H1 (cell line): ENCODE data around the gene TRPT1. TPM values are rescaled to one million over a fixed set of nuclear protein-coding genes. Genes with fewer than 3 reads are reported as not detected.
A peak's percentile ranks its signal among the peaks of the same experiment; 100 is the strongest.

Experiments used
- CTCF ChIA-PET: fragments of 300-600 bp; sonication (Branson Sonifier 250); formaldehyde crosslinking; loops from one replicate; lab custom pipeline; 2021; ENCODE audit not compliant: partially characterized antibody; lab: Charles Lee
- POLR2A ChIA-PET: fragments of 300-600 bp; sonication (Branson Sonifier 250); formaldehyde crosslinking; loops from one replicate; lab custom pipeline; 2021; ENCODE audit warnings: inconsistent platforms; ENCODE audit not compliant: partially characterized antibody; lab: Charles Lee
- DNase-seq, 2 experiments: peaks; one replicate each; pipeline versions ENCODE4 v3.0.0 to v3.0.0-alpha.2; 2010 to 2022; ENCODE audit warnings: low spot score in 2 of 2, low read depth in 1 of 2, mixed read lengths in 1 of 2
- FAIRE-seq: peaks from 2 replicates; lab custom pipeline; 2011; peaks lifted over from hg19 to GRCh38; lab: Jason Lieb, UNC
- H2AFZ ChIP-seq: 2 replicates; pipeline ENCODE4 v1.8.1; 2012; ENCODE audit warnings: low read length, inconsistent platforms
- H2AK5ac ChIP-seq: 2 replicates; pipeline ENCODE4 v1.6.1; 2013; ENCODE audit warnings: low read depth, low read length
- H2BK120ac ChIP-seq: replicated peaks from 2 replicates; pipeline ENCODE3; 2013; ENCODE audit warnings: low read depth, low read length, inconsistent platforms
- H2BK12ac ChIP-seq: 2 replicates; pipeline ENCODE4 v1.6.1; 2013; ENCODE audit warnings: low read depth, low read length
- H2BK15ac ChIP-seq: 2 replicates; pipeline ENCODE4 v1.6.1; 2013; ENCODE audit warnings: low read length
- H2BK20ac ChIP-seq: 2 replicates; pipeline ENCODE4 v1.6.1; 2013; ENCODE audit warnings: low read length
- H2BK5ac ChIP-seq: 2 replicates; pipeline ENCODE4 v1.6.1; 2013; ENCODE audit warnings: low read depth, low read length
- H3K14ac ChIP-seq: 2 replicates; pipeline ENCODE4 v1.6.1; 2013; ENCODE audit warnings: inconsistent platforms; ENCODE audit not compliant: insufficient read length
- H3K18ac ChIP-seq: 2 replicates; pipeline ENCODE4 v1.6.1; 2013; ENCODE audit warnings: low read length; ENCODE audit errors: extremely low read depth
- H3K23ac ChIP-seq: 2 replicates; pipeline ENCODE4 v1.6.1; 2013; ENCODE audit warnings: inconsistent platforms; ENCODE audit not compliant: insufficient read length
- H3K23me2 ChIP-seq: 2 replicates; pipeline ENCODE4 v1.6.1; 2013; ENCODE audit warnings: low read depth, low read length
- H3K27ac ChIP-seq: 2 replicates; pipeline ENCODE4 v1.6.1; 2011; ENCODE audit warnings: low read depth, low read length, inconsistent platforms
- H3K27me3 ChIP-seq, 4 experiments: replicated peaks in 1 of 4; 1 replicate in 1 of 4; 2 replicates in 3 of 4; pipeline versions ENCODE4 v1.6.1 to v1.8.1; 2011 to 2013; ENCODE audit warnings: low read length in 3 of 4, mild to moderate bottlenecking in 3 of 4, inconsistent platforms in 2 of 4, mixed read lengths in 2 of 4, moderate library complexity in 1 of 4; ENCODE audit not compliant: control insufficient read depth in 3 of 4, insufficient read depth in 3 of 4; ENCODE audit errors: extremely low read depth in 1 of 4
- H3K36me3 ChIP-seq, 4 experiments: 2 replicates each; pipeline versions ENCODE4 v1.6.1 to v1.8.1; 2011 to 2013; ENCODE audit warnings: mild to moderate bottlenecking in 4 of 4, low read length in 3 of 4, moderate library complexity in 2 of 4, control low read depth in 1 of 4, inconsistent platforms in 1 of 4; ENCODE audit not compliant: insufficient read depth in 4 of 4, control insufficient read depth in 2 of 4
- H3K4ac ChIP-seq: replicated peaks from 2 replicates; pipeline ENCODE3; 2013; ENCODE audit warnings: low read length, low read depth, mixed read lengths, inconsistent platforms; ENCODE audit not compliant: insufficient read length
- H3K4me1 ChIP-seq, 4 experiments: replicated peaks in 1 of 4; 1 replicate in 1 of 4; 2 replicates in 3 of 4; pipeline versions ENCODE4 v1.6.1 to v1.8.1; 2011 to 2013; ENCODE audit warnings: low read length in 3 of 4, inconsistent platforms in 2 of 4, mixed read lengths in 1 of 4; ENCODE audit not compliant: insufficient read depth in 4 of 4, control insufficient read depth in 3 of 4
- H3K4me2 ChIP-seq, 2 experiments: 2 replicates each; pipeline versions ENCODE4 v1.6.1 to v1.8.1; 2011 to 2013; ENCODE audit warnings: low read depth in 2 of 2, low read length in 2 of 2, control low read depth in 1 of 2, inconsistent platforms in 1 of 2, mild to moderate bottlenecking in 1 of 2; ENCODE audit not compliant: insufficient read depth in 1 of 2
- H3K4me3 ChIP-seq, 4 experiments: fragments of 200-600, 300-600 bp in 1 of 4; sonication (generic), shearing (Covaris generic), sonication (Bioruptor Twin) in 1 of 4; 2 replicates each; pipeline versions ENCODE4 v1.5.1 to v1.8.1; 2011 to 2016; ENCODE audit warnings: low read length in 4 of 4, low read depth in 3 of 4, control low read depth in 2 of 4, inconsistent platforms in 2 of 4, mild to moderate bottlenecking in 2 of 4, mixed read lengths in 1 of 4, moderate library complexity in 1 of 4; ENCODE audit not compliant: insufficient read depth in 2 of 4; ENCODE audit errors: extremely low read depth in 1 of 4
- H3K56ac ChIP-seq: replicated peaks from 2 replicates; pipeline ENCODE3; 2013; ENCODE audit warnings: low read depth, mild to moderate bottlenecking, mixed read lengths, low read length, inconsistent platforms; ENCODE audit not compliant: insufficient read length
- H3K79me1 ChIP-seq: 2 replicates; pipeline ENCODE4 v1.6.1; 2013; ENCODE audit warnings: low read depth, low read length, control low read depth
- H3K79me2 ChIP-seq, 2 experiments: 2 replicates each; pipeline versions ENCODE4 v1.6.1 to v1.8.1; 2012 to 2013; ENCODE audit warnings: low read length in 2 of 2, mild to moderate bottlenecking in 2 of 2, inconsistent platforms in 1 of 2; ENCODE audit not compliant: insufficient read depth in 2 of 2, control insufficient read depth in 1 of 2
- H3K9ac ChIP-seq, 4 experiments: replicated peaks in 1 of 4; 1 replicate in 1 of 4; 2 replicates in 3 of 4; pipeline versions ENCODE4 v1.6.1 to v1.8.1; 2011 to 2013; ENCODE audit warnings: low read depth in 3 of 4, low read length in 3 of 4, control low read depth in 2 of 4, mild to moderate bottlenecking in 2 of 4, moderate library complexity in 2 of 4, inconsistent platforms in 1 of 4; ENCODE audit errors: extremely low read depth in 1 of 4
- H3K9me3 ChIP-seq, 2 experiments: 2 replicates each; pipeline versions ENCODE4 v1.6.1 to v1.8.1; 2012 to 2013; ENCODE audit warnings: mild to moderate bottlenecking in 2 of 2, moderate library complexity in 2 of 2, control low read depth in 1 of 2, inconsistent platforms in 1 of 2, low read depth in 1 of 2, low read length in 1 of 2, mixed read lengths in 1 of 2; ENCODE audit not compliant: insufficient read depth in 2 of 2
- H4K20me1 ChIP-seq, 2 experiments: replicated peaks in 1 of 2; 2 replicates each; pipeline versions ENCODE3 to v1.8.1; 2011 to 2013; ENCODE audit warnings: inconsistent platforms in 2 of 2, low read length in 2 of 2, mild to moderate bottlenecking in 1 of 2; ENCODE audit not compliant: insufficient read depth in 2 of 2, control insufficient read depth in 1 of 2
- H4K5ac ChIP-seq: 2 replicates; pipeline ENCODE4 v1.6.1; 2013; ENCODE audit warnings: low read length, low read depth, mixed read lengths, inconsistent platforms; ENCODE audit not compliant: insufficient read length
- H4K8ac ChIP-seq: 2 replicates; pipeline ENCODE4 v1.8.0; 2013; ENCODE audit warnings: mild to moderate bottlenecking, moderate library complexity, low read length, inconsistent platforms; ENCODE audit not compliant: insufficient read depth; ENCODE audit errors: extremely low read depth
- H4K91ac ChIP-seq: replicated peaks from 2 replicates; pipeline ENCODE3; 2013; ENCODE audit warnings: low read length, mixed read lengths, inconsistent platforms; ENCODE audit not compliant: insufficient read length
- ATF3 ChIP-seq: IDR thresholded peaks from 2 replicates; pipeline ENCODE4 v1.6.1; 2011; ENCODE audit warnings: low read depth, mild to moderate bottlenecking, low read length; ENCODE audit not compliant: insufficient read depth
- EP300 ChIP-seq, 2 experiments: IDR thresholded peaks; 1 replicate in 1 of 2; 2 replicates in 1 of 2; pipeline ENCODE4 v1.6.1; 2011 to 2012; ENCODE audit warnings: low read depth in 2 of 2, low read length in 2 of 2, mild to moderate bottlenecking in 2 of 2, borderline replicate concordance in 1 of 2, inconsistent platforms in 1 of 2, moderate library complexity in 1 of 2
- JUN ChIP-seq: IDR thresholded peaks from 2 replicates; pipeline ENCODE4 v1.6.1; 2011; ENCODE audit warnings: low read depth, mild to moderate bottlenecking, improper control_type of control experiment, low read length
- KDM5A ChIP-seq: fragments of 200-600 bp; IDR thresholded peaks from 2 replicates; pipeline ENCODE4 v1.7.1; 2012; ENCODE audit warnings: mild to moderate bottlenecking, low read length, inconsistent platforms, mixed read lengths
- NRF1 ChIP-seq: IDR thresholded peaks from 2 replicates; pipeline ENCODE4 v1.6.1; 2011; ENCODE audit warnings: mild to moderate bottlenecking, low read depth, low read length, improper control_type of control experiment
- TAF1 ChIP-seq: IDR thresholded peaks from 2 replicates; pipeline ENCODE4 v1.6.1; 2011; ENCODE audit warnings: mild to moderate bottlenecking, low read depth, low read length
- TEAD4 ChIP-seq: IDR thresholded peaks from 2 replicates; pipeline ENCODE4 v1.6.1; 2012; ENCODE audit warnings: low read depth, low read length, inconsistent platforms, mixed read lengths
- WGBS, 2 experiments: shearing (Covaris generic) in 1 of 2; methylation state at CpG; one replicate each; pipeline versions ENCODE4 v1.1.6 to v1.1.7; 2013 to 2015; ENCODE audit warnings: low lambda C conversion rate in 2 of 2, mixed read lengths in 2 of 2, inconsistent platforms in 1 of 2, low coverage in 1 of 2, missing lambda C conversion rate in 1 of 2; ENCODE audit not compliant: insufficient replicate concordance in 2 of 2, insufficient coverage in 1 of 2, insufficient read length in 1 of 2; ENCODE audit errors: extremely low coverage in 1 of 2, missing lambda C conversion rate in 1 of 2; 5-methylcytosine and 5-hydroxymethylcytosine counted together
- polyA plus RNA-seq, 7 experiments: library from polyadenylated mRNA; depleted of rRNA in 3 of 7; stranded (reverse) in 5 of 7; unstranded in 2 of 7; fragments of >200 nt in 5 of 7; fragments of 200-250 nt in 2 of 7; gene quantifications; 1 replicate in 5 of 7; 2 replicates in 1 of 7; 4 replicates in 1 of 7; pipeline versions ENCODE4 v1.2.1 to v1.2.3, GENCODE V29; 2011 to 2013; ENCODE audit warnings: missing spikeins in 2 of 7, mixed read lengths in 2 of 7
- total RNA-seq: library from RNA; stranded (reverse); fragmentation: NEBNext Ultra II Directional; extraction: Animal tissue kit (Norgen Biotek cat#: 25700); gene quantifications from 2 replicates; pipeline ENCODE4 v1.2.1, GENCODE V29; 2021

TRPT1 gene
- total and polyA plus RNA-seq, 2 of the 8 experiments (the other 6 are each of a cell fraction or from before 2014, with no cell fraction given): 34.5 to 74.6 TPM

- Histone ChIP-seq H3K56ac (no peak overlapping the region), H3K4ac (no peak overlapping the region), H2BK15ac (no peak overlapping the region), H2BK120ac (no peak overlapping the region), H3K36me3 (peaks cover 17 to 32% (median 25%) of the 10 kb centered on the region in 4 experiments), H4K5ac (no peak overlapping the region), H3K79me2 (no peaks in the 10 kb centered on the region), H2AK5ac (no peak overlapping the region), H3K27ac (no peak overlapping the region), H2AFZ (no peak overlapping the region), H3K9me3 (no peaks in the 10 kb centered on the region), H3K27me3 (no peaks in the 10 kb centered on the region; a peak in 1 of 7 replicates), H2BK12ac (no peak overlapping the region), H3K14ac (no peak overlapping the region), H3K9ac (no peak overlapping the region), H3K23me2 (no peaks in the 10 kb centered on the region)
- no peak for DNase-seq
- ChIA-PET POLR2A (interaction anchor here (0.5 to 18.4 kb wide), 9 partner anchors 12 to 96 kb away, joined by 3 to 253 read pairs (median 7); partner anchors contain the start of genes ESRRA, NUDT22, PLCB3 and PPP1R14B), CTCF (interaction anchor here (1.2 to 7.4 kb wide), 11 partner anchors 7 to 93 kb away, joined by 3 to 68 read pairs (median 15); partner anchors contain the start of genes DNAJC4, NUDT22, PLCB3 and TRPT1)
- WGBS, 2 experiments: 94% methylated on average over 19 of the region's 23 CpGs; no CpG with 5 or more reads in 1 of the 2 experiments
- FAIRE-seq: no peak
- TF ChIP-seq KDM5A: no peak
- TF ChIP-seq NRF1: no peak
- TF ChIP-seq TAF1: no peak
- TF ChIP-seq ATF3: no peak
- TF ChIP-seq TEAD4: no peak
- no peak for TF ChIP-seq JUN
- TF ChIP-seq EP300 (IDR thresholded peaks at IDR 0.05; ENCODE audit: borderline replicate concordance in 1 of 2, low read depth in 2 of 2, low read length in 2 of 2): no peak
- TF ChIP-seq, all 59 proteins: peak for 0
- Histone ChIP-seq H4K91ac (no peak overlapping the region), H3K4me2 (no peak overlapping the region), H2BK5ac (no peak overlapping the region), H3K79me1 (no peaks in the 10 kb centered on the region), H4K20me1 (peaks cover 5 to 9% of the 10 kb centered on the region in 2 experiments), H2BK20ac (no peak overlapping the region), H3K18ac (no peak overlapping the region), H4K8ac (peak overlapping the region; percentile 71; the same call in 1 of the 2 replicates), H3K4me3 (no peak overlapping the region), H3K23ac (no peak overlapping the region), H3K4me1 (peaks cover 0 to 5% (median 0%) of the 10 kb centered on the region in 4 experiments; a peak in 3 of 7 replicates)
Measured at GRCh38 chr11:64208086-64208795, 17.7 kb downstream of the TRPT1 start.
